ENCODE data around the gene PXDN.
"Not testable (repeated sequence)": the region's sequence is repeated elsewhere in the genome, so short reads cannot be mapped to it uniquely, and the experiment has no call there.

Gene PXDN

GRCh38 chr2:1623906-1624445 is 120.3 kb downstream of the PXDN start:
- no peak for DNase-seq

- DNase-seq = no peak
Measured at GRCh38 chr2:1622521-1623200, 121.7 kb downstream of the PXDN start.

GRCh38 chr2:1621976-1622375 is 122.3 kb downstream of the PXDN start:
- not testable (repeated sequence) for DNase-seq

GRCh38 chr2:1621501-1621900 is 122.8 kb downstream of the PXDN start:
- no peak for DNase-seq

GRCh38 chr2:1621041-1621440 is 123.3 kb downstream of the PXDN start:
- no peak for DNase-seq

- no peak for DNase-seq
Measured at GRCh38 chr2:1620081-1620480, 124.2 kb downstream of the PXDN start.

- DNase-seq = no peak
Measured at GRCh38 chr2:1619556-1619955, 124.8 kb downstream of the PXDN start.

- no peak for DNase-seq
Measured at GRCh38 chr2:1618974-1619373, 125.3 kb downstream of the PXDN start.

GRCh38 chr2:1618191-1618961 is 125.9 kb downstream of the PXDN start:
- DNase-seq = no peak

GRCh38 chr2:1617425-1618021 is 126.8 kb downstream of the PXDN start:
- DNase-seq = no peak

GRCh38 chr2:1614564-1614963 is 129.8 kb downstream of the PXDN start:
- no peak for DNase-seq

GRCh38 chr2:1613731-1614354 is 130.5 kb downstream of the PXDN start:
- DNase-seq = no peak

- no peak for DNase-seq
Measured at GRCh38 chr2:1613078-1613445, 131.3 kb downstream of the PXDN start.

GRCh38 chr2:1612391-1613077 is 131.8 kb downstream of the PXDN start:
- no peak for DNase-seq

- no peak for DNase-seq
Measured at GRCh38 chr2:1611886-1612285, 132.4 kb downstream of the PXDN start.

- no peak for DNase-seq
Measured at GRCh38 chr2:1610096-1610485, 134.2 kb downstream of the PXDN start.

- no peak for DNase-seq
Measured at GRCh38 chr2:1609485-1610095, 134.7 kb downstream of the PXDN start.

GRCh38 chr2:1609040-1609439 is 135.3 kb downstream of the PXDN start:
- no peak for DNase-seq

GRCh38 chr2:1607971-1608688 is 136.2 kb downstream of the PXDN start:
- no peak for DNase-seq

- DNase-seq = no peak
Measured at GRCh38 chr2:1607236-1607920, 136.9 kb downstream of the PXDN start.
